SK-N-SH treated with all-trans-retinoic acid at 6 μM for 48 hours (cell line): ENCODE measurements around the gene COX19.
"Not testable (repeated sequence)": the region's sequence is repeated elsewhere in the genome, so short reads cannot be mapped to it uniquely, and the experiment has no call there.

Source experiments
- ATAC-seq: fragments of 200-7000 bp; cut with Tn5 transposase; 3 replicates; pipeline ENCODE4 v1.9.1; 2020; ENCODE audit warnings: mild to moderate bottlenecking, moderate library complexity
- ARNTL ChIP-seq: fragments of 450-650 bp; formaldehyde crosslinking; IDR thresholded peaks from 2 replicates; pipeline ENCODE4 v1.5.0; 2020; ENCODE audit warnings: low read depth, mild to moderate bottlenecking, moderate library complexity, borderline replicate concordance
- CREB5 ChIP-seq: fragments of 250-450 bp; sonication (Bioruptor Pico); IDR thresholded peaks from 2 replicates; pipeline ENCODE4 v1.5.1; 2020; ENCODE audit warnings: low read depth, mild to moderate bottlenecking, moderate library complexity
- CSDC2 ChIP-seq: fragments of 250-450 bp; sonication (Bioruptor Pico); IDR thresholded peaks from 2 replicates; pipeline ENCODE4 v1.5.0; 2020; ENCODE audit warnings: mild to moderate bottlenecking, moderate library complexity
- CSRNP3 ChIP-seq: fragments of 250-450 bp; sonication (Bioruptor Pico); IDR thresholded peaks from 2 replicates; pipeline ENCODE4 v1.5.1; 2021; ENCODE audit warnings: mild to moderate bottlenecking, moderate library complexity
- ESRRG ChIP-seq: fragments of 250-450 bp; sonication (Bioruptor Pico); IDR thresholded peaks from 2 replicates; pipeline ENCODE4 v1.6.1; 2021; ENCODE audit warnings: mild to moderate bottlenecking
- GLIS3 ChIP-seq: fragments of 250-450 bp; sonication (Bioruptor Pico); IDR thresholded peaks from 2 replicates; pipeline ENCODE4 v1.5.0; 2020; ENCODE audit warnings: mild to moderate bottlenecking, moderate library complexity
- ISL1 ChIP-seq: fragments of 250-450 bp; sonication (Bioruptor Pico); IDR thresholded peaks from 2 replicates; pipeline ENCODE4 v2.1.2; 2022; ENCODE audit warnings: mild to moderate bottlenecking, moderate library complexity
- OSR1 ChIP-seq: fragments of 250-450 bp; sonication (Bioruptor Pico); IDR thresholded peaks from 2 replicates; pipeline ENCODE4 v1.8.0; 2022; ENCODE audit warnings: moderate library complexity, mild to moderate bottlenecking, inconsistent platforms
- PATZ1 ChIP-seq: fragments of 250-450 bp; sonication (Bioruptor Pico); IDR thresholded peaks from 2 replicates; pipeline ENCODE4 v1.8.0; 2020; ENCODE audit warnings: mild to moderate bottlenecking, moderate library complexity, borderline replicate concordance
- PPARA ChIP-seq: fragments of 250-450 bp; sonication (Bioruptor Pico); IDR thresholded peaks from 2 replicates; pipeline ENCODE4 v1.5.0; 2020; ENCODE audit warnings: mild to moderate bottlenecking, borderline replicate concordance
- RARB ChIP-seq: fragments of 250-450 bp; sonication (Bioruptor Pico); IDR thresholded peaks from 2 replicates; pipeline ENCODE4 v1.8.0; 2021; ENCODE audit warnings: mild to moderate bottlenecking, moderate library complexity
- TOX ChIP-seq: fragments of 250-450 bp; sonication (Bioruptor Pico); IDR thresholded peaks from 2 replicates; pipeline ENCODE4 v1.8.0; 2021; ENCODE audit warnings: mild to moderate bottlenecking, moderate library complexity, borderline replicate concordance
- TSHZ2 ChIP-seq: fragments of 250-450 bp; sonication (Bioruptor Pico); IDR thresholded peaks from 2 replicates; pipeline ENCODE4 v1.5.0; 2020; ENCODE audit warnings: mild to moderate bottlenecking, moderate library complexity
- ZC3H10 ChIP-seq: fragments of 250-450 bp; sonication (Bioruptor Pico); IDR thresholded peaks from 2 replicates; pipeline ENCODE4 v1.5.1; 2021; ENCODE audit warnings: mild to moderate bottlenecking, moderate library complexity
- ZFP3 ChIP-seq: fragments of 250-450 bp; sonication (Bioruptor Pico); IDR thresholded peaks from 2 replicates; pipeline ENCODE4 v1.5.0; 2020; ENCODE audit warnings: mild to moderate bottlenecking, moderate library complexity
- ZFP30 ChIP-seq: fragments of 450-650 bp; formaldehyde crosslinking; IDR thresholded peaks from 2 replicates; pipeline ENCODE4 v1.5.0; 2022; ENCODE audit warnings: mild to moderate bottlenecking, moderate library complexity
- ZNF565 ChIP-seq: fragments of 450-650 bp; formaldehyde crosslinking; conservative IDR thresholded peaks from 2 replicates; pipeline ENCODE4 v1.5.0; 2020; ENCODE audit warnings: low read depth, mild to moderate bottlenecking, moderate library complexity
- ZNF8 ChIP-seq: fragments of 450-650 bp; formaldehyde crosslinking; IDR thresholded peaks from 2 replicates; pipeline ENCODE4 v1.5.0; 2020; ENCODE audit warnings: mild to moderate bottlenecking, moderate library complexity

The COX19 gene

GRCh38 chr7:960269-960871, 15.0 kb downstream of the COX19 start (continued):
- TF ChIP-seq ARNTL (CRISPR knock-in tag), result no peak

- ATAC-seq, result not testable (repeated sequence)
Observed at GRCh38 chr7:959740-960139, 15.6 kb downstream of the COX19 start.

GRCh38 chr7:959271-959670, 16.1 kb downstream of the COX19 start:
- TF ChIP-seq RARB, result no peak
- no peak for TF ChIP-seq TSHZ2
- TF ChIP-seq CREB5 (CRISPR knock-in tag), result no peak
- TF ChIP-seq ZFP3 (CRISPR knock-in tag), result no peak
- no peak for TF ChIP-seq ISL1 (CRISPR knock-in tag)
- no peak for TF ChIP-seq PPARA
- no peak for TF ChIP-seq ESRRG
- no peak for TF ChIP-seq CSRNP3 (CRISPR knock-in tag)
- no peak for TF ChIP-seq ZNF565 (CRISPR knock-in tag)
- no peak for TF ChIP-seq OSR1 (CRISPR knock-in tag)
- no peak for TF ChIP-seq ARNTL (CRISPR knock-in tag)
- no peak for ATAC-seq

- no peak for ATAC-seq
Observed at GRCh38 chr7:958221-959200, 16.8 kb downstream of the COX19 start.

More at GRCh38 chr7:958221-959200, 16.8 kb downstream of the COX19 start:
- TF ChIP-seq ZFP3 (CRISPR knock-in tag), result no peak
- no peak for TF ChIP-seq CREB5 (CRISPR knock-in tag)
- no peak for TF ChIP-seq CSRNP3 (CRISPR knock-in tag)
- no peak for TF ChIP-seq OSR1 (CRISPR knock-in tag)
- TF ChIP-seq TSHZ2, result no peak
- TF ChIP-seq GLIS3 (CRISPR knock-in tag), result no peak
- no peak for TF ChIP-seq ZFP30 (CRISPR knock-in tag)
- TF ChIP-seq ISL1 (CRISPR knock-in tag), result no peak
- TF ChIP-seq ZNF8 (CRISPR knock-in tag), result no peak
- TF ChIP-seq TOX (CRISPR knock-in tag), result no peak
- TF ChIP-seq RARB, result no peak
- no peak for TF ChIP-seq PATZ1 (CRISPR knock-in tag)
- TF ChIP-seq CSDC2 (CRISPR knock-in tag), result no peak
- no peak for TF ChIP-seq ARNTL (CRISPR knock-in tag)
- no peak for TF ChIP-seq ZNF565 (CRISPR knock-in tag)
- no peak for TF ChIP-seq PPARA
- no peak for TF ChIP-seq ZC3H10 (CRISPR knock-in tag)
- no peak for TF ChIP-seq ESRRG
